BLaER1 treated with 17β-estradiol and CSF1 and Interleukin-3, amounts not matched to agents 10 nM and 100 nM (cell line): Measurements from ENCODE around the gene ALG1L2.
"Not testable (repeated sequence)": the region's sequence is repeated elsewhere in the genome, so short reads cannot be mapped to it uniquely, and the experiment has no call there.

Source experiments
- H3K27ac ChIP-seq, 11 experiments: shearing (Covaris generic); formaldehyde crosslinking; 2 replicates each; pipeline ENCODE4 v1.8.1; 2022
- H3K27me3 ChIP-seq, 11 experiments: shearing (Covaris generic); formaldehyde crosslinking; 2 replicates each; pipeline ENCODE4 v1.8.1; 2022
- H3K36me3 ChIP-seq, 11 experiments: shearing (Covaris generic); formaldehyde crosslinking; 2 replicates each; pipeline ENCODE4 v1.8.1; 2022
- H3K4me1 ChIP-seq, 10 experiments: shearing (Covaris generic); formaldehyde crosslinking; 2 replicates each; pipeline ENCODE4 v1.8.1; 2022
- H3K4me2 ChIP-seq, 11 experiments: shearing (Covaris generic); formaldehyde crosslinking; 2 replicates each; pipeline ENCODE4 v1.8.1; 2022
- H3K4me3 ChIP-seq, 10 experiments: shearing (Covaris generic); formaldehyde crosslinking; 2 replicates each; pipeline ENCODE4 v1.8.1; 2022
- H3K9ac ChIP-seq, 11 experiments: shearing (Covaris generic); formaldehyde crosslinking; 2 replicates each; pipeline ENCODE4 v1.8.1; 2022
- H3K9me3 ChIP-seq, 11 experiments: shearing (Covaris generic); formaldehyde crosslinking; replicated peaks in 1 of 11; 2 replicates each; pipeline ENCODE4 v1.8.1; 2022
- H4K20me1 ChIP-seq, 11 experiments: shearing (Covaris generic); formaldehyde crosslinking; 2 replicates each; pipeline ENCODE4 v1.8.1; 2022

Gene ALG1L2

DNA sequence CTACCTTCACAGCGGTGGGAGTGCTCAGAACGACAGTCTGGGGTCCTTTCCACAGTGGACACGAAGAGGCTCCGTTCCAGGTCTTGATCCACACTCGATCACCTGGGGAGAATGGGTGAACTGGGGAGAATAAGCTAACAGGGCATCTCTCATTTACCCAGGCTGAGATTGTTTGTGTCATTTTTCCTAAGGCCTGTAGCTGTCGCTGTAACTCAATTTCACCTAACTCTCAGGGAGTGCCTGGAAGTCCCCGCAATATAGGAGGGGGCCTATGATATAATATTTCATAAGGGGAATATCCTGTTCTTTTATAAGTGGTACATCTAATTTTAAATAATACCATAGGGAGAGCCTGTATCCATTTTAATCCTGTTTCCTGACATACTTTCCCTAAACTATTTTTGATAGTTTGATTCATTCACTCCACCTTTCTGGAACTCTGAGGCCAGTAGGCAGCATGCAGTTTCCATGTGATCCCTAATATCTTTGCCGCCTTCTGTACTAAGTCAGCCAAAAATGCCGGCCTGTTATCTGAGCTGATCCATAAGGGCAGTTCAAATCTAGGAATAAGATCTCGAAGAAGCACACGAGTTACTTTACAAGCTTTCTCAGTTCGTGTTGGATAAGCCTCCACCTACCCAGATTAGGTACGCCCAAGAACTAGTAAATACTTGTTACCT, 62.2 kb downstream of the ALG1L2 start:
- H3K27me3 ChIP-seq, H4K20me1 ChIP-seq, H3K4me3 ChIP-seq, H3K9ac ChIP-seq, H3K27ac ChIP-seq, H3K9me3 ChIP-seq, H3K4me2 ChIP-seq, H3K36me3 ChIP-seq, H3K4me1 ChIP-seq: not testable (repeated sequence)

DNA sequence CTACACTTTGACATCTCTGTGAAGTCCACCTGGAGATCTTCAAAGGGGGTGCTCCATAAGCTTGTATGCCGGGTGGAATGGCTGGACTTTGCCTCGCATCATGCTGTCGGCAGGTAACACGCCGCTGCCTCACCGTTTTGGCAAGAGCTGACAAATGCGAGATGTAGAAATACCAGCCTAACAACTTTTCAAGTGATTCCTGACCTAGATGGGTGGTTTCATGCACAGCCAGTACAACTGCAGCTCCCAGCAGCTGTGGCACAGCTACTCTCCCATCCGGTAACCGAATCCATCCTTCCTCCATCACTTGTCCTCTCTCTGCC, 62.7 kb downstream of the ALG1L2 start:
- not testable (repeated sequence) for H3K4me3 ChIP-seq, H3K4me2 ChIP-seq, H3K27me3 ChIP-seq, H4K20me1 ChIP-seq, H3K27ac ChIP-seq, H3K4me1 ChIP-seq, H3K36me3 ChIP-seq, H3K9ac ChIP-seq, H3K9me3 ChIP-seq

- not testable (repeated sequence) for H3K9ac ChIP-seq, H3K36me3 ChIP-seq, H3K4me2 ChIP-seq, H3K4me3 ChIP-seq, H3K4me1 ChIP-seq, H3K9me3 ChIP-seq, H3K27me3 ChIP-seq, H4K20me1 ChIP-seq, H3K27ac ChIP-seq
Measured at GRCh38 chr3:130145456-130145855, 63.8 kb downstream of the ALG1L2 start.

GRCh38 chr3:130146465-130146864, 64.8 kb downstream of the ALG1L2 start:
- H4K20me1 ChIP-seq, H3K9ac ChIP-seq, H3K9me3 ChIP-seq, H3K36me3 ChIP-seq, H3K27me3 ChIP-seq, H3K27ac ChIP-seq, H3K4me1 ChIP-seq, H3K4me2 ChIP-seq, H3K4me3 ChIP-seq: not testable (repeated sequence)
